NCI-H2107 (cell line): ENCODE data around the gene FREM1.

Source experiments
- DNase-seq: peaks from one replicate; lab custom pipeline; 2025; lab: John Stamatoyannopoulos, UW

Gene FREM1

GRCh38 chr9:14766299-14766698, 143.9 kb downstream of the FREM1 start:
- DNase-seq = no peak

- DNase-seq = no peak
Observed at GRCh38 chr9:14761584-14761983, 148.6 kb downstream of the FREM1 start.

- DNase-seq = no peak
Observed at GRCh38 chr9:14760060-14760459, 150.2 kb downstream of the FREM1 start.

GRCh38 chr9:14756291-14756690, 153.9 kb downstream of the FREM1 start:
- DNase-seq = no peak

GRCh38 chr9:14752871-14753270, 157.4 kb downstream of the FREM1 start:
- no peak for DNase-seq

GRCh38 chr9:14752271-14752670, 158.0 kb downstream of the FREM1 start:
- no peak for DNase-seq

GRCh38 chr9:14750821-14751220, 159.4 kb downstream of the FREM1 start:
- no peak for DNase-seq

GRCh38 chr9:14749741-14750211, 160.5 kb downstream of the FREM1 start:
- peak; percentile 34 for DNase-seq

GRCh38 chr9:14748373-14748772, 161.9 kb downstream of the FREM1 start:
- DNase-seq = no peak

GRCh38 chr9:14747111-14747510, 163.1 kb downstream of the FREM1 start:
- no peak for DNase-seq

GRCh38 chr9:14746626-14747025, 163.6 kb downstream of the FREM1 start:
- DNase-seq = no peak

- no peak for DNase-seq
Observed at GRCh38 chr9:14744768-14745167, 165.5 kb downstream of the FREM1 start.

GRCh38 chr9:14741369-14741768, 168.9 kb downstream of the FREM1 start:
- DNase-seq = no peak

GRCh38 chr9:14733133-14733532, 177.1 kb downstream of the FREM1 start:
- DNase-seq = no peak

GRCh38 chr9:14731294-14731981, 178.8 kb downstream of the FREM1 start:
- no peak for DNase-seq

- DNase-seq = no peak
Observed at GRCh38 chr9:14730461-14730898, 179.7 kb downstream of the FREM1 start.

GRCh38 chr9:14723301-14723700, 186.9 kb downstream of the FREM1 start:
- DNase-seq = no peak

- DNase-seq = peak; percentile 15
Observed at GRCh38 chr9:14722391-14723035, 187.7 kb downstream of the FREM1 start, which contains the start of gene CER1. CER1 (minus strand) TSS chr9:14722733; CDS start chr9:14722672, 61 bp downstream.

GRCh38 chr9:14719231-14719923, 190.9 kb downstream of the FREM1 start:
- DNase-seq = no peak

GRCh38 chr9:14715102-14715501, 195.1 kb downstream of the FREM1 start:
- no peak for DNase-seq

GRCh38 chr9:14713187-14713767, 197.0 kb downstream of the FREM1 start:
- DNase-seq = no peak

- DNase-seq = no peak
Observed at GRCh38 chr9:14710804-14711203, 199.4 kb downstream of the FREM1 start.
